Fibroblast of gingiva (primary cell): ENCODE results near the gene CDKN1A.

Experiments used
- DNase-seq: peaks from one replicate; pipeline ENCODE4 v3.0.0-alpha.2; 2011; ENCODE audit warnings: low read depth

CDKN1A gene

GRCh38 chr6:36677753-36678487 lies 594 bp upstream of the CDKN1A start:
- no peak for DNase-seq

- peak; percentile 63 for DNase-seq
Measured at GRCh38 chr6:36679043-36679833, 724 bp downstream of the CDKN1A start.

GRCh38 chr6:36682328-36683144 lies 4.0 kb downstream of the CDKN1A start:
- DNase-seq: no peak

GRCh38 chr6:36683145-36683655 lies 4.7 kb downstream of the CDKN1A start:
- no peak for DNase-seq

- no peak for DNase-seq
Measured at GRCh38 chr6:36683656-36684446, 5.3 kb downstream of the CDKN1A start.

GRCh38 chr6:36684447-36684812 lies 5.9 kb downstream of the CDKN1A start:
- DNase-seq: no peak

- DNase-seq: no peak
Measured at GRCh38 chr6:36685166-36685924, 6.8 kb downstream of the CDKN1A start.

GRCh38 chr6:36685926-36686667 lies 7.6 kb downstream of the CDKN1A start:
- DNase-seq: no peak

- no peak for DNase-seq
Measured at GRCh38 chr6:36686668-36687513, 8.4 kb downstream of the CDKN1A start.

GRCh38 chr6:36688063-36688738 lies 9.7 kb downstream of the CDKN1A start:
- DNase-seq: peak; percentile 53

GRCh38 chr6:36688739-36689075 lies 10.2 kb downstream of the CDKN1A start:
- peak; percentile 43 for DNase-seq

GRCh38 chr6:36691011-36691410 lies 12.5 kb downstream of the CDKN1A start:
- no peak for DNase-seq

- DNase-seq: no peak
Measured at GRCh38 chr6:36691612-36692011, 13.1 kb downstream of the CDKN1A start.

GRCh38 chr6:36692220-36692619 lies 13.7 kb downstream of the CDKN1A start:
- DNase-seq: no peak

- no peak for DNase-seq
Measured at GRCh38 chr6:36692861-36693702, 14.6 kb downstream of the CDKN1A start.

GRCh38 chr6:36694616-36695015 lies 16.1 kb downstream of the CDKN1A start:
- DNase-seq: no peak

GRCh38 chr6:36695414-36695813 lies 16.9 kb downstream of the CDKN1A start:
- no peak for DNase-seq

- DNase-seq: no peak
Measured at GRCh38 chr6:36697481-36697903, 19.0 kb downstream of the CDKN1A start, which contains the start of gene RAB44. Gene RAB44 (plus strand): TSS chr6:36697826. CDS start chr6:36704236, 6,410 bp downstream.
